Stimulated activated CD4-positive, alpha-beta T cell treated with anti-CD3 and anti-CD28 coated beads, Interleukin-4, amount 100 ng/mL, for 24 hours (primary cell): ENCODE measurements around the gene EIF4E1B.

Experiments used
- DNase-seq: peaks from one replicate; pipeline ENCODE4 v3.0.0-alpha.2; 2020

EIF4E1B gene

GRCh38 chr5:176667637-176668036 is 37.2 kb downstream of the EIF4E1B start:
- no peak for DNase-seq

- no peak for DNase-seq
These were observed 40.0 kb downstream of the EIF4E1B start for GRCh38 chr5:176670449-176670848.

- DNase-seq: no peak
These were observed 40.9 kb downstream of the EIF4E1B start for GRCh38 chr5:176671399-176671798.

DNA sequence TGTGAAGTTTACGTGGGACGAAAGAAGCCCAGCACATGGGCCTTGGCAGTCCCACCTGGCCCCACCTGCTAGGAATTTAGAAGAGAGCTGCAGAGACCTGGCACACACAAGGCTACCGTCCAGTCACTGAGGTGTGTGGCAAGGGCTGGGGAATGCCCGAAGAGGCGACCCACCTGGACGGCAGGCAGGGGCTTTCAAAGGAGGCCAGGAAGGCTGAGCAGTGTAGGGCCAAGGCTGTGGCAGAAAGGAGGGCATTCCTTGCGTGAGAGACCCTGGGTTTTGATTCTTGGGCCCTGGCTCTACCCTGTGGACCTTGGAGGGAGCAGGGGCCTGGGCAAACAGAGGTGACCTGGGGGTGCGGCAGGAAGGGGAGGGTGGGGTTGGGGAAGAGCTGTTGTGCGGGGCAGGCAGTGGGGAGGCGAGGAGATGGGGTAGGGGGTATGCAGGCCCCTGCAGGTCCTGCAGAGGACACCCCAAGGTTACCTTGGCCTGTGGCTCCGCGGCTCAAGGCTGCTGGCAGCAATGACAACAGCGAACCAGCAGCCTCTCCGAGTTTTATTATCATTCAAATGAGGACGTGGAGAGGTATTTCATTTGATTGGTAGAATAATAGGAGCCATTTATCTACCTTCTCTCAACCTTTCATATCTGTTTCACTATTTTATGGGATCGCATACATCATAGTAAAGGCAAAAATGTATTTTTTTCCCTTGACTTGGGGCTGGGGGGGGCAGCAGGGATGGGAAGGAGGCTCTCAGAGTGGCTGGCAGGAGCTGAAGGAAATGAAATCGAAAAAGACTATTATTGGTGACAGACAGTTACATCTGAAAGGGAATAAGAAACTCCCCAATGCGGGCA is 41.6 kb downstream of the EIF4E1B start:
- no peak for DNase-seq

DNA sequence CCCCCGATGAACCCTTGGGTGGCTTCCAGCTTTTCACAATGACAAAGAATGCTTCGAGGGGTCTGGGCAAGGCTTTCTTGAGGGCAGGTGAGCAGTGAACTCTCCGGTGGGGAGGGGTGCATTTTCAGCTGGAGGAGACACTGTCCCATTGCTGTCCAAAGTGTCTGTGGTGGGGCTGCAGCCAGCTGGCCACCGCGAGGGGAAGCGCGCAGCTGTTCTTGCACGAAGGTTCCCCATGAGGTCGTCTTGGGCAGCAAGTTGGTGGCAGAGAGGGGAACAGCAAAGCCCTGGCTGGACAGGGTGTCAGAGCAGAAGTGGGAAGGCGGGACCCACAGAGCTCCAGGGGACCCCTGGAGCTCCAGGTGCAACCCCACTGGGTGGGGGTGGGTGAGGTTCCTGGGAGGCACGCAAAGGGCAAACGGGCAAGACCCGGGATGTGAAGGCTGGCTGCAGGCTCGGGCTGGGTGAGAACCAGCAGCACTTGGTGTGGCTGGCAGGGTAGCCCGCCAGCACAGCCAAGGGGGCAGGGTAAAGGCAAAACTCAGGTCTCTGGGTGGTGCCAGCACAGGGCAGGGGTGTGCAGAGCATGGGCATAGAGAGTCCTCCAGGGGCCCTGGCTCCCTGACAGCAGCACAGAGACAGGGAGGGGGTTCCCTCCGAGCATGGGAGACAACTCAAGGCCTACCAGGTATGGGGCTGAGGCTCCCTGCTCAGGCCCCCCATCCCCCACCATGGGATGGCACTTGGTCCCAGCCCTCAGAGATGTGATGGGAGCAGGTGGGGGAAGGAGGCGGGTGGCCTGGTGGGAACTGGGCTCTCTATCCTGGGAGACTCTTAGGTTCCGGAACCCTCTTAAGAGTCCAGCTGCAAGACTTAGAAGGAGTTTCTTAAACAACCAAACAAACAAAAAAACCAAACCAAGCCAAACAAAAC is 43.4 kb downstream of the EIF4E1B start:
- DNase-seq: no peak

GRCh38 chr5:176674799-176675198 is 44.3 kb downstream of the EIF4E1B start:
- no peak for DNase-seq

DNA sequence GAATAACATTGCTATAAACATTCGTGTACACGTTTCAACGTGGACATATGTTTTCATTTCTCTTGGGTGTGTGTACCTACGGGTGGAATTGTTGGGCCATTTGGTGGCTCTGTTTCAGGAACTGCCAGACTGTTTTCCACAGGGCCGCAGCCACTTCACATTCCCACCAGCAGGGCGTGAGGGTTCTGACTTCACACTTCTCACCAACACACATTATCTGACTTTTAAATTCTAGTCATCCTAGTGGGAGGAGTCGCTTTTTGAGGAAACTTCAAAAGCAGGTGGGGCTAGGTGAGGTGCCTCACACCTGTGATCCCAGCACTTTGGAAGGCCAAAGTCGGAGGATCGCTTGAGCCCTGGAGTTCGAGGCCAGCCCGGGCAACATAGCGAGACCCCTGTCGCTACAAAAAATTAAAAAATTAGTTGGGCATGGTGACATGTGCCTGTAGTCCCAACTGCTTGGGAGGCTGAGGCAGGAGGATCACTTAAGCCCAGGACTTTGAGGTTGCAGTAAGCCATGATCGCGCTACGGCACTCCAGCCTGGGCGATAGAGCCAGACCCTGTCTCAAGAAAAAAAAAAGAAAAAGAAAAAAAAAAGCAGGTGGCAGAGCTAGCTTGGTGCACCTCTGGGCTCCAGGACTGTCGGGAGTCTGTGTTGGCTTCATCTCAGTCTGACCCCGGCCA is 45.3 kb downstream of the EIF4E1B start:
- DNase-seq: no peak

DNA sequence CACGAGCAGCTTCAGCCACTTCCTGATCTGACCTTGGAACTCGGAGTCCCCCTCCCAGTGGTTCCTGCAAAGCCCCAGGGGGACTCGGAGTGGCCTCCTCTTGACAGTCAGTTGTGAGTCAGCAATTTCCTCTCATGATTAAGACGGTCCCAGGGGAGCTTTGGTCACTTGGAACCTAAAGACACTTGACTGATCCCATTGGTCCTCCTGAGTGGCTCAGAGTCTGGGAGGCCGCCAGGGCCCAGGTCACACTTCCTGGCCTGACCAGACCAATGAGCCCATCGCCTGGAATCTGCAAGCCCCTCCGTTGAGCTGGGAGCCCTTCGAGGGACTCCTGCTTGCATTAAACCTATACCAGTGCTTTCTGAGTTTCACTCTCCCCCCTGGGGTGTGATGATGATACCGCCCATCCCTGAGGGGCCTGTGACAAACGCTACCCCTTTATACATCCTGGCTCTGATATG is 45.9 kb downstream of the EIF4E1B start:
- DNase-seq: no peak

DNA sequence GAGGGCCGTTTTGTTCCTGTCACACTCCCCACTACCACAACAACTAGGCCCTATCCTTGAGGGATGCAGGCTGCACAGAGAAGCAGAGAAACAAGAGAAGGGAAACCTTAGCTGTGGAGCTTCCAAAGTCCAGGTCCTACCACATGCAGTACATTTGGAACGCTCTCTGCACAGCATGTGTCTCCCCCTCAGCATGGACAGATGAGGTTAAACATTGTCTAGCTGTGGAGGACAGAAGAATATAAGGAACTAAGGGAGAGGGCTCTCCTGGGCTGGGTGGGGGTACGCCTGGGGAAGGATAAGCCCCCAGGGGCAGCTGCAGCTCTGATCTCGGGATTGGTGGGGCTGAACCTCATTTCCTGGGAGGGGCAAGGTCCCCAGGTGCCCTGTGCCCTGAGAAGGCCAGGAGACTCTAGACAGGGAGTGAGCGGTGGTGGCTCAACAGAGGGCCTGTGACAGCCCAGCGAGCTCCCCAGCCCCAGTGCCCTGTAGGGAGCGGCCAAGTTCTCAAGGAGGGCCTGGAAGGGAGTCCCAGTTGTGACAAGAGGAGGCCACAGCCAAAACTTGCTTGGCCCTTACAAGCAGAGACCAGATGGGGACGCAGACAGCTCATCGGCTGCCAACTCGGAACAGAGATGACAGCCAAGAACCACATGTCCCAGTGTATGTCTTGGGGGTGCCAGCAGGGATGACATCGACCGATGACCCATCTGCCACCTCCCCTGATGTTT is 46.9 kb downstream of the EIF4E1B start:
- DNase-seq: no peak

DNA sequence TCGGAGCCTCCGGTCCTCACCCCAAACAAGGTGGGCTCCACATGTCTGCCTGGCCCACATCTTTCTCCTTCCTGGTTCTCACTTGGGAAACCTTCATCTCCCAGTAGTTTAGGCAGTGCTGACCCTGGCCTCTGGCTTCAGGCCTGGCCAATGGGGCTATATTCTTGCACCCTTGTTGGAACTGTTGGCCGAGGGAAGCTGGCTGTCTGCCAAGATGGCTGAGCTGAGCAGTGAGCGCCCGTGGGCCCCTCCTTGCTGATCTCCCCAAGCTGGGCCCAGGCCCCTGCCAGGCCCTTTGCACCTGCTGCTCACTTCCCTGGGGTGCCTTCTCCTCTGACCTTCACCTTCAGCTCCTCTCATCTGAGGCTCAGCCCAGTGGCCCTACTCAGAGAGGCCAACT is 48.1 kb downstream of the EIF4E1B start:
- DNase-seq: no peak

DNA sequence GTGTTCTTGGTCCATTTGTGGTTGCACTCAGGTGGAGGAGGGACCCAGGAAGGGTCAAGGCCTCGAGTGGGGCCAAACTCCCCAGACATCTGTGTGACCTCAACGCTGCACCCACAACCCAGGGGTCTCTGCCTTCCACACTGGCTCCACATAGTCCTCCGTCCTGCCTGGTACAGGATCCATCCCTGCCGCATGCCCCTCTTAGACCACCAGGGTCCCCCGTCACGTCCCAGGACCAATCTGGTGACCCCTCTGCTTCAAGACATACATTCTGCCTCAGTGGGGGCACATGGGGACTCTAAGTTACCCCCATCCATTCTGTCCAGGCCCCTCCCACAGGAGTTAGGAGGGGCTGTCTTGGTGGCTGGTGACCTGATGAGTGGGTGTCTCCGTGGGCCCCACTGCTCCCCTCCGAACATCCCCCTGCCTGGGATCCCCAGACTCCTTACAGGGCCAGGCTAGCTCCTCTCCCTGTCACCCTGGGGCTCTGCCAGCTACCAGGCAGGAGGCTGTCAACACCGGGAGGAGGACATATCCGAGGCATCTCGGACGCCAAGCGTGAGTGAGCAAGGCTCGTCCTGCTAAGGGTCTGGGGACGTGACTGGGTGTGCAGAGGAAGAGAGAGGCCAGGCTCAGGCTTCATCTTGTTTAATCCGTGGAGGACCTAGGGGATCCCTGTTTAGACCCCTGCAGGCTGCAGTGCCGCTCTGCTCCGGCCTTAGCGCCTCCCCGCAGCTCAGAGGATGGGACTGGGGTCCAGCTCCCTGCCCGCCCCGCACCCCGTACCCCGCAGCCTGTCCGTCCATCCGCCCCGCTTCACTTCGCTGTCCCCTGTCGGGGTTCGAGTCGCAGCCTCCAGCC is 49.1 kb downstream of the EIF4E1B start:
- DNase-seq: no peak

DNA sequence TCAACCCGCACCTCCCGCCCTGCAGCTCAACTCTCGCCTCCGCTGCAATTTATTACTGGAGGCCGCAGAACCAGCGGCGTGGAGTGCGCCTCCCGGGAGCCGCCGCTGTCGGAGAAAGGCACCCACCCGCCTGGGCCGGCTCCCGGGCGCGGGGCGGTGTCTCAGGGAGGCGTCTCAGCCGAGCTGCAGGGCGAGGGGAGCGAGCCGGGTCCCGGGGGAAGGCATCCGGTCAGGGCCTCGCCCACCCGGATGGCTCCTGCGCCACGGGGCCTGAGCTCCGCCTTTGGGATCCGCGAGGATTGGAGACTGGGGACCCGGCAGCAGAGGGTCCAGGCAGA is 49.7 kb downstream of the EIF4E1B start:
- DNase-seq: no peak

DNA sequence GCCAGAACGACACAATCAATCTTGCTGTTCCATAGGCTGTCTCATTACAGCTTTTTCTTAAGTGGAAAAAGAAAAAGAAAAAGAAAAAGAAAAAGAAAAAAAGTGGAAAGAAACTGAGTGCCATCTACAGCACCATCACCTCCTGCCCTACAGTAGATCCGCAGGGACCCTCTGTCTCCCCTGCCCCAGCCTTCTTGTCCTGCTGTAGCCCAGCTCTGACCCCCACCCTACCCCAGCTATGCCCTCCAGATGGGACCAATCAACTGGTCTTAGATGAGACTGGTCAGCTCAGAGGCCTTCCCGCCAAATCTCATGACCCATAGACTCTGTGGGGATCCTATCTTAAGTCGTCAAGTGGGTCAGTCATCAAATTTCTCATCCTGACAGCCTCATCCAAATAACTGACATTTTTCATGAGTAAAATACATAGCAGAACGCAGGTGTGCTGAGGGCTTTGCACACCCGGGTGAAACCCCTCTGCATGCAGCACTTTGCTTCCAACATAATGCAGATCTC is 51.6 kb downstream of the EIF4E1B start:
- DNase-seq: no peak

GRCh38 chr5:176685010-176685409 is 54.5 kb downstream of the EIF4E1B start:
- DNase-seq: no peak

DNA sequence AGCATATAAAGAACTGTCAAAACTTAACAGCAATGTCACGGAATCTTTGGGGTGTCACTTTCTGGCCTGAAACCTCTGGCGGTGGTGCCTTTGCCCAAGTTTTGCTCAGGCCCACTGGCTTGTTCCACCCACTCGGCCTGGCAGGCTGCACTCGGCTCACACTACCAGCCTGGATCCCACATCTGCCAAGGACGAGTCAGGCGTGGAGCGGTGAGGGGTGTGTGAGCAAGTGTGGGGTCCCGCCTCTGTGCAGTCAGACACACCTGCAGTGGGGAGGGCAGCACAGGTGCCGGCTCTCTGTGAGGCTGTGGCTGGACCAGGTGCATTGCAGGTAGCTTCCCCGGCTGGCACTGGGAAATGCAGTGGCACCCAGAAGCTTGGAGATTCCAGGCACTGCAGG is 56.8 kb downstream of the EIF4E1B start:
- no peak for DNase-seq

DNA sequence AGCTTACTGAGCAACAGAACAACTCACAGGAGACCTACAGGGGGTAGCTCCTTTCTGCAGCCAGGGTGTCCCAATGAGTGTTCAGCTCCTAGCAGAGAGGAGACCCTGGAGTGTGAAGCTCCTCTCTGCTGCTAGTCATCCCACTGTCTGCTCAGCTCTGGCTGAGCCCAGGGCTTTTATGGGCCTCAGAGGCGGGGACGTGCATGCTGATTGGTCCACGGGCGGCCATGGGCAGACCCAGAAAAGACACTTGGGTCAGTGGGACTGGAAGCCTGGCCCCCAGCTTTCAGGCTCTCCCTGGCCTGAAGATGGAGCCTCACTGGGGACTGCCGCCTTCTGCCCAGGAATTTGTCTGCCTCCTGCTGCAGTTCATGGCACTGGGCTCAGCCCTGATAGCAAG is 57.4 kb downstream of the EIF4E1B start:
- no peak for DNase-seq

DNA sequence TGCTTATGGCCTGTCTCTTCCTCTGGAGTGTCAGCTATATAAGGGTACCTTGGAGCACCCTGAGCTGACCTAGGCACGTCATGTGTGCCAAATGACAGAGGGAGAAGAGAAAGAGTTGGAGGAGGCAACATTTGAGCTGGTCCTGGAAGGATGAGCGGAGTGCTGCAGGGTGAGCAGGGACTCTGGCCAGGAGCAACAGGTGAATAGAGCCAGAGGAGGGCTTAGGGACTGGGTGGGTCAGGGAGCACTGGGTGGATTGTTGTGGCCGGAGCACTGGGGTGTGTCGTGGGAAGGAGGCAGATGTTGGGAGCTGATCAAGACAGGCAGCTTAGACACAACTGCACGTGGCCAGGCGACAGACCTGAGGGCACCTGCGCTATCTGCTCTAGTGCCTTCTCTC is 60.4 kb downstream of the EIF4E1B start:
- DNase-seq: no peak

DNA sequence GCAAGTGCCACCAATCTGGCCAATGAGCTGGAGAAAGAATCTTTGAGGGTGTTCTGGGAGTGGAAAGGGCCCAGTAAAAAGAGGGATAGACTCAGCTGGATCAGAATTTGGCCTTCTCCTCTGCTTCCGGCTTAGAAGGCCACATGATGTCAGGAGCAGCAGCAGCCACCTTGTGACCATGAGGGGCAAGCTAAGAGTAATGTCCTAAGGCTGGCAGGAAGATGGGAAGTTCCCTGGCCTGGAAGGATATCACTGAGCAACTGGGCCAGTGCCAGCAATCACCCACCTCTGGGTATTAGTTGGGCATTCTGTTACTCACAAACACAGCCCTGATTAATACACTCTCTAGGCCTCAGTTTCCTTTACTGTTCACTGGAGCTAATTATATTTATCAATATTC is 61.0 kb downstream of the EIF4E1B start:
- no peak for DNase-seq

- DNase-seq: no peak
These were observed 61.9 kb downstream of the EIF4E1B start for GRCh38 chr5:176692326-176692725.

- DNase-seq: no peak
These were observed 62.5 kb downstream of the EIF4E1B start for GRCh38 chr5:176692839-176693476.

DNA sequence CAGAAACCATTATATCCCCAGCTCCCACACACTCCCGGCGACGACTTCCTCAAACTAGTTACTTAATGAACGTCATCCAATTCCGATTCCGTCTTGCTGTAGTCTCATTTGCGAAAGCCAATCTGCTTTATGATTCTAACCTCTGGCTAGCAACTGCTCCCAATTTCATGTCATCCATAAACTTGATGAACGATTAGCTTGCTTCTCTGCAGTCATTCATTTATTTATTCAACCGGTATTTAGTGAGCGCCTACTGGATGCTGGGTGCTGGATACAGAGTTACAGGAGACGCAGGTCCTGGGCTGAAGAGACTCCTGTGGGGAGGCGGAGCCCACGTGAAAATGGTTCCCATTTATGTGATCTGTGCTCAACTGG is 63.0 kb downstream of the EIF4E1B start:
- no peak for DNase-seq
